ENCODE measurements around the gene ASNS.

The ASNS gene

DNA sequence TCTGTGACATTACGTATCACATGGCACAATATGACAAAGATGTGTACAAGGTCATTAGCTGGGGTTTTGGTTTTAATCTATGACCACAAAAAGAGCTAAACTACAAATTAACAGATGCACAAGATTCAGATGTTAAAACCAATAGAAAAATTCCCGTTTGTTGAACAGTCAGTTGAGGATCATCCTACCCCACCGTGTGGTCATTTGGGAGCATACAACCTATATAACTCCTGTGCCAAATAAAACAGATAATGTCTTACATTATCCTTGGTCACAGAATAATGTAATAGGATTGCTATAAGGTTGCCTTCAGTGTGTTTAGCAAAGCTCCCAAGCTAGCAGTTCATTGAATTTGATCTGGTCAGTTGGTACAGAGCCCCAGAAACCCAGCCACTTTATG, 28.2 kb downstream of the ASNS start:
- no peak for DNase-seq (ENCODE audit: low read depth in 2 of 2, low spot score in 1 of 2)

DNA sequence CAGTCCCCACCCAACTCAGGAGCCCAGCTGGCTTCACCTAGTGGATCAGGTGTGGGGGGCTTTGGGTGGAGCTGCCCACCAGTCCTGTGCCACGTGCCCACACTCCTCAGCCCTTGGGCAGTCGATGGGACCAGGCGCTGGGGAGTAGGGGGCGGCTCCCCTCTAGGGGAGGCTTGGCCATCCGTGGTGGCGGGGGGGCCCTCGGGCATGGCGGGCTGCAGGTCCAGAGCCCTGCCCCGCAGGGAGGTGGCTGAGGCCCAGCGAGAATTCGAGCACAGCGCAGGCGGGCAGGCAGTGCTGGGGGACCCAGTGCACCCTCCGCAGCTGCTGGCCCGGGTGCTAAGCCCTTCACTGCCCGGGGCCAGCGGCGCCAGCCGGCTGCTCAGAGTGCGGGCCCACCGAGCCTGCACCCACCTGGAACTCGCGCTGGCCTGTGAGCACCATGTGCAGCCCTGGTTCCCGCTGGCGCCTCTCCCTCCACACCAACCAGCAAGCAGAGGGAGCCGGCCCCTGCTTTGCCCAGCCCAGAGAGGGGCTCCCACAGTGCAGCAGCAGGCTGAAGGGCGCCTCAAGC, 29.3 kb downstream of the ASNS start:
- no peak for DNase-seq (ENCODE audit: low read depth in 2 of 2, low spot score in 1 of 2)

DNA sequence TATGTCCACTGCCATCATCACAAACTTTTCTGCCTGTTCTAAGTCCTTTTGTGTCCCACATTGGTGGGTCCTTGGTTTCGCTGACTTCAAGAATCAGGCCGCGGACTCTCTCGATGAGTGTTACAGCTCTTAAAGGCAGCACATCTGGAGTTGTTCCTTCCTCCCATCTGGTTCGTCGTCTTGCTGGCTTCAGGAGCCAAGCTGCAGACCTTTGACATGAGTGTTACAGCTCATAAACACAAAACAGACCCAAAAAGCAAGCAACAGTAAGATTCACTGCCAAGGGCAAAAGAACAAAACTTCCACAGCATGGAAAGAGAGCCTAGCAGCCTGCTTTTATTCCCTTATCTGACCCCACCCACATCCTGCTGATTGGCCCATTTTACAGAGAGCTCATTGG, 30.2 kb downstream of the ASNS start:
- DNase-seq (ENCODE audit: low read depth in 2 of 2, low spot score in 1 of 2): no peak

DNA sequence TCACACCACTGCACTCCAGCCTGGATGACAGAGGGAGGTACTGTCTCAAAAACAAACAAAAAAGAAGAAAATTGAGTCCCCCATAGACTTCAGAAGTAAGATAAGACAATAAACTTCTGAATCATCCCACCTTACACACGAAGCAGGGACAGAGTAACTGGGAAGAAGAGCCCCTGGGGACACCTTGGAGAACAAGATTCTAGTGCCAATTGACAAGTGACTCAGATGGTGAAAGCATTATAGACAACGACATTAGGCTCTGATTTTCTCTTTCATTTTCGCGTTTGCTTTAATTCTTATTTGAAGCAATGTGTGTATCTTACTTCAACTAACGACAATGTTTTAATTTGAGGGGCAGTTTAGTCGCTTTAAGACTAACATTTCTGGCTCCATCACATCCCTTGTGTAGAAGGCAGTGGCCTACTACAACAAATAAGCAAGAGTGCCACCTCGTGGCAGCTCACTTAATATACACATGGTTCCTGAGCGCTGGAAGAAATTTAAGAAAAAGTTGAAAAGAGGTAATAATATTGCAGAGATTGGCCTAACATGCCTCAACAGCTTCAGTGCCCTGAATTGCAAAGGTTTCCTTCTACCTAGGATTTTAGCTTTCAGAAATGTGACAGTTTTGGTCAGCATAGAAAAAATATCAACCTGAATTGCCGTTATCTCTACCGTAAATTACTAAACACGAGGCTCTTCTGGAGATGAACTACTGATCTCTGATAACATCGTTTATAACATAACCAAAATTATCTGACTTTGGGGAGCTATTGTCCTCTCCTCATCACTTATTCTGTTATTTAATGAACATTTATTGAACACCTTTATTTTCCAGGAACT, 36.7 kb downstream of the ASNS start:
- DNase-seq (ENCODE audit: low read depth in 2 of 2, low spot score in 1 of 2): peak; percentile 8 to 24

DNA sequence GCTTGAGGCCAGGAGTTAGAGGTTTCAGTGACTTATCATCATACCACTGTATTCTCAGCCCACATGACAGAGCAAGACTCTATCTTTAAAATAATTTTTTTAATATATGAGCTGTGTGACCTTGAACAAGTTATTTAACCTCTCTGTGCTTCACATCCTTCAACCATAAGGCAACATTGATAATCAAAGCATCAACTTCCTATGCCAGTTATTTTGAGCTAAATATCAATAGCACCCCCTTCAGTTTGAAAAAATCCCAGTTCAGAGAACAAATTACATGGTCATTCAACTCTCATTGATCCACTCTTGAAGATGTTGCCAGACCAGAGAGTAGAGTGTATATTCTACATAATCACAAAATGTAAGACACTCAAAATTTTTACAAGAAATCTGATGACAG, 53.0 kb downstream of the ASNS start:
- no peak for DNase-seq (ENCODE audit: low read depth in 2 of 2, low spot score in 1 of 2)

DNA sequence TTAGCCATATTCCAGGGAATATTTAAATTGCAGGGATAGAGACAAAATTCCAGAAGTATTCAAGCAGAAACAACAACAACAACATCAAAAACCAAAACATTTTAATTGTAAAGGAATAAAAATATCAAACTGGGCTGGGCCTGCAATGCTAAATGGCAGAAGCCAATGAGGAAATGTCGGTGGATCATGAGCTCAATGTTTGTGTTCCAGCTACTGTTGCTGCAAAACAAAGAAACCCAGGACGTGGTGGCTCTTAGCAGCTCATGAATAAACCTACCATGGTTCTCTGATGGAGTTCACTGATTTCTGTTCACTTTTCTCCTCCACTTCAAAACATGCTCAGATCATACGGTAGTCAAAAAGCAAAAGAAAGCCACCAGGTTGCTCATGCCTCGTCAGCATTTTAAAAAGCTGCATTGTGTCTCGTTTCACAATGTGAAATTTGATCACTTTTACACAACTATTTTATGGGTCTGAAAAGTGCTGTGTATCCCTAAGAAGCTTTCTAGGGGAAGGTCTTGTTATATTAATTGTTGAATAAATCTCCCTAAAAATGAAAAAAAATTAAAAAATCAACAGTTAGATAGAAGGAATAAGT, 54.0 kb downstream of the ASNS start:
- no peak for DNase-seq (ENCODE audit: low read depth in 2 of 2, low spot score in 1 of 2)

All from stimulated activated CD8-positive, alpha-beta memory T cell treated with anti-CD3 and anti-CD28 coated beads, Interleukin-4, amount 100 ng/mL, for 1 hour (primary cell).